ENCODE data around the gene NPLOC4.
"Not testable (repeated sequence)": the region's sequence is repeated elsewhere in the genome, so short reads cannot be mapped to it uniquely, and the experiment has no call there.

NPLOC4 gene

DNA sequence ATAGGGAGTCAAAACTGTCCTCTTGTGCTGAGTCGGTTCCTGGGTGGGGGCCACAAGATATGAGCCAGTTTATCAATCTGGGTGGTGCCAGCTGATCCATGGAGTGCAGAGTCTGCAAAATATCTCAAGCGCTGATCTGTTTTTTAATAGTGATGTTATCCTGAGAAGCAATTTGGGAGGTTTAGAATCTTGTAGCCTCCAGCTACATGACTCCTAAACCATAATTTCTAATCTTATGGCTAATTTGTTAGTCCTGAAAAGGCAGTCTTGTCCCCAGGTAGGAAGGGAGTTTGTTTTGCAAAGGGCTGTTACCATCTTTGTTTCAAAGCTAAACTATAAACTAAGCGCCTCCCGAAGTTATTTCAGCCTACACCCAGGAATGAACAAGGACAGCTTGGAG lies 1.8 kb upstream of the NPLOC4 start:
- no peak for DNase-seq

DNA sequence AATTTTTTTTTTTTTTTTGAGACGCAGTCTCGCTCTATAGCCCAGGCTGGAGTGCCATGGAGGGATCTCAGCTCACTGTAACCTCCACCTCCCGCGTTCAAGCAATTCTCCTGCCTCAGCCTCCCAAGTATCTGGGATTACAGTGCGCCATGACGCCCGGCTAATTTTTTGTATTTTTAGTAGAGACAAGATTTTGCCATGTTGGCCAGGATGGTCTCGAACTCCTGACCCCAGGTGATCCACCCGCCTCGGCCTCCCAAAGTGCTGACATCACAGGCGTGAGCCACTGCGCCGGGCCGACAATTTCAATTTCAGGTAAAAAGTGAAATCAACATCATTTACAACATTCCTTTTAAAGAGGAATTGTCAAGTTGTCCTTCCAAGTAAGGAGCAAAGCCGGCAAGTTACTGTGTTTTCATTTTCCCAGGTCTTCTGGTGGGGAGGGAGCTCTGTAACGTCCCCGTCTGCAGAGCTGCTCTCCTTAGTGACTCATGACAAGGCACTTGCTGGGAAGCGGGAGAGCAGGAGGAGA lies 873 bp downstream of the NPLOC4 start:
- no peak for DNase-seq

DNA sequence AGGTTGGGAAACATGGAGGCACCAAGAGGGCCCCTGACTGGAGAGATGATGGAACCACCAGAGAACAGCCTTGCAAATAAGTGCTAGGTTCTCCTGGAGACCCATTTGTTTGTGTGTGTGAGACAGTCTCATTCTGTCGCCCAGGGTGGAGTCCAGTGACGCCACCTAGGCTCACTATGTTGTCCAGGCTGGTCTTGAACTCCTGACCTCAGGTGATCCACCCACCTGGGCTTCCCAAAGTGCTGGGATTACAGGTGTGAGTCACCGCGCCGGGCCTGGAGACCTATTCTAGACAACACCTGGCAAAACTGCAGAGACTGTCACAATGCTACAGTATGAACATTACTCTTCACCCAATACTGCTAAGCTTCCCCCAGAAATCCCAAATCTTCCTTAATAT lies 1.5 kb downstream of the NPLOC4 start:
- no peak for DNase-seq

DNA sequence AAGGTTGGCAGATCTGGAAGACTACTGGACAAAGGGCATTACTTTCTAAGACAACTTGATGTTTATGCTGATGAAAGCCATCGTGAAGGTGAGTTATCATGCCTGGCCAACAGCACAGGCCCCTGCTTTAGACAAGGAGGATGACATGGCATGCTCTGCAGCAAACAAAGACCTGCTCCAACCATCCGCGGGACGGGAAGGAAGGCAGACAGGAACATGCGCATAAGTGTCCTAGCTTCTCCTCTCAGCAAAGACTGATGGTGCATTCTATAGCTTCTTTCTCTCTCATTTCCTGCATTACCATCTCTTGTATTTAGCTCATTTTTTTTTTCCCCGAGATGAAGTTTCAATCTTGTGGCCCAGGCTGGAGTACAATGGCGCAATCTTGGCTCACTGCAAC lies 5.4 kb downstream of the NPLOC4 start:
- DNase-seq: no peak

DNA sequence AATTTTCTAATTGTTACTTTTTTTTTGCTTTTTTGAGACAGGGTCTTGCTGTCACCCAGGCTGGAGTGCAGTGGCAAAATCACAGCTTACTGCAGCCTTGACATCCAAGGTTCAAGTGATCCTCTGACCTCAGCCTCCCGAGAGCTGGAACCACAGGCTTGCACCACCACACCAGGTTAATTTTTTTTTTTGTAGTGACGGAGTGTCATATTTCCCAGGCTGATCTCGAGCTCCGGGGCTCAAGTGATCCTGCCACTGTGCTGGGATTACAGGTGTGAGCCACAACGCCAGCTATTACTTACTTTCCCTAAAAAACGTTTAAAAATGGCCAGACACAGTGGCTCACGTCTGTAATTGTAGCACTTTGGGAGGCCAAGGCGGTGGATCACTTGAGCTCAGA lies 6.6 kb downstream of the NPLOC4 start:
- DNase-seq: no peak

DNA sequence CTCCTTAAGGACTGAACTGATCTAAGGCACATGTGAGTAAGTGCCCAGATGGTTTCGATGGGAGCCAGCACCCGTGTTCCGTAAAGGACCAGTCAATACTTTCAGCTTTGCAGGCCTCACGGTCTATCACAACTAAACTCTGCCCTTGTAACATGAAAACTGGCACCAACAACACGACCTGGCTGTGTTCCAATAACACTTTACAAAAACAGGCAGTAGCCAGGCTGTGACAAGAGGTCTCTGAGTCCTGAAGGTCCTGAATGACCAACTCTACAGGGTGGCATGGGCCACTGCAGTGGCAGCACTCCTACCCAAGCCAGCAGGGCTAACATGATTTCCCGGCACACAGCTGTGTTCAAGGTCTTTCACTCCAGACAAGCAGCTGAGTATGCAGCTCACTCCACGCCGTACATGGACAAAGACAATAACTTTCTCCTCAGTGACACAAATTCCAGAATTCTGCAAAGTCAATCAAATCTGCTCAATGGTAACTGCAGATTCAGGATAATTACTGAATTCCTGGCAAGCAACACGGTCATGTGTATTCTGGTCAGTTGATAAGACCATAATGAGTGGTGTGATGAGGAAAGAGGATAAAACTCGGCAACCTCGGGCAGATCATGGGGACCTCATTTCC lies 15.3 kb downstream of the NPLOC4 start:
- DNase-seq: no peak

DNA sequence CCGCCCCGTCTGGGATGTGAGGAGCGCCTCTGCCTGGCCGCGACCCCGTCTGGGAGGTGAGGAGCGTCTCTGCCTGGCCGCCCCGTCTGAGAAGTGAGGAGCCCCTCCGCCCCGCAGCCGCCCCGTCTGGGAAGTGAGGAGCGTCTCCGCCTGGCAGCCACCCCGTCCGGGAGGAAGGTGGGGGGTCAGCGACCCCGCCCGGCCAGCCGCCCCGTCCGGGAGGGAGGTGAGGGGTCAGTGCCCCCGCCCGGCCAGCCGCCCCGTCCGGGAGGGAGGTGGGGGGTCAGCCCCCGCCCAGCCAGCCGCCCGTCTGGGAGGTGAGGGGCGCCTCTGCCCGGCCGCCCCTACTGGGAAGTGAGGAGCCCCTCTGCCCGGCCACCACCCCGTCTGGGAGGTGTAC lies 18.6 kb downstream of the NPLOC4 start:
- not testable (repeated sequence) for DNase-seq

DNA sequence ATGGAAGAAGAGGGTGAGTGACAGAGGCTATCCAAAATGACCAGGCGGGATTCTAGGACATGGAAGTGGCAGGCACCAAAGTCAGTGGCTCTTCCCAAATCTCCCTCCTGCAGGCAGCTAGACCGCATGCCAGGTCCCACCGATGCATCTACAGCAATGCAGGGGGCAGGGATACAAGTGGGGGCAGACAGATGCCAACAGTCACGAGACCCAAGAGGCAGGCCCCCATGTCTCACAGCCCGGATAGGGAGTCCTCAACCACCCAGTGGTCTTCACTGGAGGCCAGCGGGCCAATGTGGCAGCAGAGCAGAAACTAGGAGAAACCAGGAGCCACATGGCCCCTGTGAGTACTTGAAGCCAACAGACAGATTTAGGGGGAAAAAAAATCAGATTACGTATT lies 20.0 kb downstream of the NPLOC4 start:
- DNase-seq: no peak

DNA sequence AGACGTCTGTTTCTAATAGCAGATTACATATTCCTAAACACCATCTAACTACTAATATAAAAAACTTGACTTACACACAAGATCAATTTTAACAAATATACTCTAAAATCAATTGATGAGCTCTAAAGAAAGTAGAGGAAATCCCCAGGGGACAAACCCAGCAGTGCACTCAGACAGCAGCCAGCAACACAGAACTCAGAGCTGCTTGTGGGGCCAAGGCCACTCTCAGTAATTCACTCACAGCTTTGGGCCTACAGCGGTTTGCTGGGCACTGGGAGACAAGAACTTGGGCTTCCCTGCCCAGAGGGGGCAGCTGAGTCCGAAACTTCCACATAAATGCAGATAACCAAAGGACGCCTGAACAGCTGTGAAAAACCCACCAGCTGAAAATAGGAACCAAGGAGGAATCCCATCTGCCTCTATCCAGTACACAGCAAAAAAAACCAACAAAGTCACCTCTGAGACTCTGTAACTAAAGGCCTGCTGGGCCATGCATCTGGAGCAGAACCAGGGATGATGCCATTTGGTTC lies 21.4 kb downstream of the NPLOC4 start:
- DNase-seq: no peak

DNA sequence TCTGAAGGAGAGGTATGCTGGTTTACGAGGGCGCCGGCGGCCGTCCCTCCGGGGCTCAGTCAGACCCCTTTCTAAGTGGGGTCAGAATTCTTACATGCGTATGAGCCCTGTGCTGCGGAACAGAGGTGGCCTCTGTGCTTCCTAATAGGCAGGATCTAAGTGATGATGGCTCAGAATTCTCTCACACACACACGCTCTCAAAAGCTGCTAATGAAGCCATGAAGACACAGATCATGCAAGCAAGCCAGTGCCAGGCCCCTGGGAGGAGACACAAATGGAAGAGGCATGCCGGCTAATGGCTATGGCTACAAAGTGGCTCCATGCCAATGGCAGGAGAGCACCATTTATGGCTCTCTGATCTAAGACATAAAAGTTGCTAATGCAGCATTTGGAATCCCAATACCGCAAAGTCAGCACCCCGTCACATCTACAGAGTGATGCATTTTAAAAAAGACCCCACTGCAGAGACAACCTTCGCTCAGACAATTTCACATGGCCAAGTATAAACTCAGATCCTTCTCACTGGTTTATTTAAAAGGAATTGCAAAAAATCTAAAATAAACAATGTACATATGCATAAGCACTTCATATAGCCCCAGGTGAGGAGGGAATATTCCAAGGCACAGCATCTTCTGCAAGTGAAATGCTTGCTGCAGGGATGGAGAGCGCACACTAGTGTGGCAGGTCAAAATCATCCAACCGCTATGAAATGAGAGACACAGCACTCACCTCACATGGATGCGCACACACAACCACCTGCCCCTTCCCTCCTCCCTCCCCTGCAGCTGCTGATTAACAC lies 24.5 kb downstream of the NPLOC4 start:
- no peak for DNase-seq

DNA sequence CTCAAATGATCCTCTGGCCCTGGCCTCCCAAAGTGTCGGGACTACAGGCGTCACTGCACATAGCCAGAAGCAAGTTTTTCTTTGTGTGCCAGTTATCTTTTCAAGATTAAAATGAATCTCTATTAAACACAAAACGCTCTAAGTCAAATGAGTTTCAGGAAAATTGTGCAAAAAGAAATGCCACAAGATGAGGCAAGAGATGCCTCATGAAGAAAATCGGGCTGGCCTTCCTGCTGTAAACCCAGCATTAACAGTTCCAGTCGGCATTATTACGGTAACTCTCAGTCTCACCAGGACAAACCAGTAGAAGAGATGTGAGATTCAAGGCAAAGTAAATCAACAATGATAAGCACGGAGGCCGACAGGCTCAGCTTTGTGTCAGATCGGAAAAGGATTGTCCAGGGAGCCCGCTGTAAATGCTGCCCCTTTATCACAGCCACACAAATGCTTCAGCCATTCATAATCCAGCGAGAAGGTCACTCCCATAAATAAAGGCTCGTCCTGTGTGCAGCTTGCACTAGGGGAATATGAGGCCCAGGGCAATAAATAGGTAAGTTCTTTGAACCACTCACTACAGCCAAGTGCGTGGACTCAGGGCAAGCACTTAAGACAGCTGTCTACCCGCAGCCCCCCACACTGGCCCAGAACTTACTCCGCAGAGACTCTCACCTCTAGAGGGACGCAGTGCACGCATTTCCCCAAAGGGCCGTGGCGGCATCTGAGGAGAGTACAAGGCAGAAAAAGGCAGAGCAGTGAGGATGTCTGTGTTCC lies 27.2 kb downstream of the NPLOC4 start:
- DNase-seq: no peak

DNA sequence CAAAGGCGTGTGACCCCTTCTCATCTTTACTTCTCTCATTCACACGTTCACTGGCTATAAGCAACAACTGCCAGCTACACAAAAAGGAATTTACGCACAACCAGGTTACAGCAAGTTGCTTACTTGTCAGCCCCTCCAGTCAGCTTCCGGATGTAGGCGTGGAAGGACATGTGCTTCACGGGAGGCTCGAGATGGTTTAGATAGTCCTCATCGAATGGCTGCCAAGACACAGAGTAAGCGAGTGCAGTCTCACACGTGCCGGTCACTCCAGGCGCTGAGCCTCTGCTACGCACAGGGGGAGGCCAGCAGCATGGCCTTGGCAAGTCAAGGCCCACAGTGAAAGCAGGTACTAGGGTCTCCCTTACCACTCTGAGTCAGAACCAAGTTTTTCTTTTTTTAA lies 28.3 kb downstream of the NPLOC4 start:
- no peak for DNase-seq

DNA sequence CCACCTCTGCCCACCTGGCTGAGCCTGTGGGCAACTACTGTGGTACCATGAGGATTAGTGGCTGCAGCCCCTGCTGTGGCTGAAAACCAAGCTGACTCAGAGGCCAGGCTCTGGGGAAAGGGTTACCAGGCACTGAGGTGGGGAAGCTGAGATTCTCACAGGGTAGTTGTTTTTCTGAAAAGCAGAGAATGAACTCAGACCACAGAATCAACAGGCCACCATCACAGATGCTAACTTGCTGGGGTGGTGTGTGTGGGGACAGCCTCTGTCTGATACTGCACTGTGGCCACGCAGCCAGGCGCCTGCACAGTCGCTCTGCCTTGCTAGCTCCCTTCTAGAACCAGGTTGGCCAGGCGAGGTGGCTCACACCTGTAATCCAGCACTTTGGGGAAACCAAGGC lies 28.8 kb downstream of the NPLOC4 start:
- DNase-seq: no peak

DNA sequence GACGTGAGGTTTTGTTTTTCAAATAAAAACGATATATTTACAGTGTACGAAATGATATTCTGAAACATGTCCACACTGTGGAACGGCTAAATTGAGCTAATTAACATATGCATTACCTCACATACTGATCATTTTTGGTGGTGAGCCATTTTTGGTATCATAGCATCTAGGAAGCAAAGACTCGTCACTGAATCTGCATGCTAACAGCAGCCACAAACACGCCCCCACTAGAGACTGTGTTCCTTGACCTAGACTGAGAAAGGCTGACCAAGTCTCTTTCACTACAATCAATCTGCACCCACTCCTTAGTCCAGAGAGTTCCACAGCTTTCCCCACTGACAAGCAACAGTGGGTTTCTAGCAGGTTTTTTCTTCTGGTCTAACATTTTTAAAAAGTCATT lies 29.5 kb downstream of the NPLOC4 start:
- DNase-seq: no peak

DNA sequence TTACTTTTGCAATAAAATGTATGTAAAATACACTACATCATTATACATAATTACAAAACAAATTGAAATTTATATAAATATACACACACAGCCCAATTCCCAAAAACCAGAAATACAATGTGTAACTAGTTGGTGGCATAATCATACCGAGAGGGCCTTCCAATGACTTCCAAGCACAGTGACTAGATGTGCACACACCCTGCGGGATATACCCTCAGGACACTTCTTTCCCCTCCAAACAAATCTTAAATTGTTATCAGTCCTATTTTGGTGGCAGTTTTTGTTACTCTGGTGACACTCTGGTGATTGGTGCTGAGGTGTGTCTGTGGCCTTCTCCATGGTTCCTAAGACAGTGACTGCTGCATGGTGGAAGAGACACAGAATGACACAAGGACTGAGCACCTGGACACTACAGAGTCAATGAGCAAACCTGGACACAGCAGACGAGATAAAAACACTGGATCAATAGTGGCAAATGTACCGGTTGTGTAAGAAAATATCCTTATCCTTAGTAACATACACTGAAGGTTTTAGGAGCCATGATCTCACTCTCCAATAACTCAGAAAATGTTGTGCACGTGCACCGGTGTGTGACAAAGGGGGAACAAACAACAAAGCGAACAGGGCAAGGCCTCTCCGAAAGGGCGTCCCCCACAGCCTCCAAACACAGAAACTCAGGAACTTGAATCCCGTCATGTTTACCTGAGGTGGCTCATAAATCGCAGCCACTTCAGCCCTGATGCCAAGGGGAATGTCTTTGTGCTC lies 32.9 kb downstream of the NPLOC4 start:
- DNase-seq: no peak

DNA sequence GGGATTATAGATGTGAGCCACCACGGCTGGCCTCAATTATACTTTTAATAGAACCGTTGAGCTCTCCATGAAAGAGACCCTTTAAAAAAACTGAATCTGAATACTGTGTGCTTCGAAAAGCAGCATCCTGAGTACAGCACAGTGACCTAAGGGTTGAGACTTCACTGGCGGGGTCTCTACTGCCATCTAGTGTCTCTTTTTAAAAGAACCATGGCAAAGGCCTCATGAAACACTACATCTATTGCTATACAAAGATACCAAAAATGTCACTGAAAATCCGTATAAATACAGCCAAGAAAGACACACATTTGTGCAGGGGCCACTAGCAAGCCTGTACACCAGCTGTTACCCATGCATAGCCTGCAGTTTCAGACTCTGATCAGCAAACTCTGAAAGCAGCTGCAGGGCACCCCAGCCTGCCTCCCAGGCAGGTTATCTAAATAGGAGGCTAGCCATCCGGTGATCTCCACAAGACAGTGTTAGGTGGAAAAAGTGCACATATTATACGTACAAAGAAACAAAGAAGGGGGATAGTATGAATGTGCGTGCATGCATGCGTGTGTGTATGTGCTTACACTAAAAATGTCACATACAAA lies 35.3 kb downstream of the NPLOC4 start:
- DNase-seq: peak; percentile 27

DNA sequence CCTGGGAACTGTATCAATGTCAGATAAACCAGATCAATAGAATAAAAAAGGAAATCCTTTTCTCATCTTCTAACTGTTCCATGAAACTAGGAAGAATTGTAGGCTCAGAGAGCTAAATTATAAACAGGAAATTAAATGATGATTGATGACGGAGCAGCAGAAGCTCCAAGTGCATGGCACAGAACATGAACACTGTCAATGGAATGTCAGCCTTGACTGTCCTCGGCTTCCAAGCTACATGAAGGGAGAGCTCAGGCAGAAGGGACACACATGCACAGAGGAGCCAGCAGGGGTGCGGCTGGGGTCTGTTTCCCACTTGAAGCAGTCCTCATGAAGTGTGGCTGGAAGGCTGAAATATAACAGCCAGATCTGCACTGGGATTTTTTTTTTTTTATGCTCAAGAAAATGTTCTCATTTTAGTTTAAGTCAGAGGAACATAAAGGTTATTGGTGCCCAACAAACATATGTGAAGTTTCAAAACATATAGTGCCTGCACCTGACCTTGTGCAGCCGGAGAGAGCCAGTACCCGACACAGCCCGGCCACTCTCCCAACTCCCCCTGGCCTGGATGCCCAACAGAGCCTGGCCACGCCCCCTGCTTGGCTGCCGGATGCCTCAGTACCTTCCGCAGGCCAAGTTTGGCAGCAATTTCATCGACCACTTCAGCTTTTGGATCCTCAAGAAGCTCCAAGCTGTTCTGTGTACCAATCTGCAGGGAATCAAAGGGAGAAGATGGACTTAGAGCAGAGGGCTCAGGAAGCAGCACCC lies 37.0 kb downstream of the NPLOC4 start:
- no peak for DNase-seq

DNA sequence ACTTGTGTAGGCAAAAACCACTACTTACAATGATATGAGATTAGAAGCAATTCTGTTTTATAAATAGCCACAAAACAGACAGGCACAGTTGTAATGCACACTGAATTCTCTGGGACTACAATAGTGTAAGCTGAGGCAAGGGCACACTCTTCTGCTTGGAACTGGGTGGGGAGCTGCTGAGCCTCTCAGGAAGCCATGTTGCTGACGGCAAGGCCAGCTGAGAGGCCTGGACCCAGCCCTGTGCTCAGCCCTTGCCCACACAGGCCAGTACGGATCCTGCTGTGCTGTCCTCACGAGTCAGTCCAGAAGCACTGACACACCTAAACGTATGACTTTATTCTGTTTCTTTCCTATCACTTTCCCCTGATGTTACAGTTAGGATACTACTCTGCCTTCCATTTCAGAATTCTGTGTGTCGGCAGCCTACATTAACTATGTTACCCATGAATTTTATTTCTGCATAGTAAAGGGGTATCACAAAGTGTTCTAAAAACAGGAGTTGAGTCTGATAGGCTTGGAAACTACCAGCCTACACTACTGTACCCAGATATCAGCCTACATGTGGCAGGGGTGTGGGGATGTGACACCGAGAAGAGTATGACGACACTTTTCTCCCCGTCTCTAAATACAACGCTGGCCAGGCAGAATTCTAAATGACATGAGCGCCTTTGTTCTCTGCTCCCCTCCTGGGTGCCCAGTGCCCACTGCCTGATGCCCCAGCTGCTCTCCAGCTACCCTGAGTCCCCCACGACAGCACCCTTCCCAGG lies 43.6 kb downstream of the NPLOC4 start:
- DNase-seq: no peak

DNA sequence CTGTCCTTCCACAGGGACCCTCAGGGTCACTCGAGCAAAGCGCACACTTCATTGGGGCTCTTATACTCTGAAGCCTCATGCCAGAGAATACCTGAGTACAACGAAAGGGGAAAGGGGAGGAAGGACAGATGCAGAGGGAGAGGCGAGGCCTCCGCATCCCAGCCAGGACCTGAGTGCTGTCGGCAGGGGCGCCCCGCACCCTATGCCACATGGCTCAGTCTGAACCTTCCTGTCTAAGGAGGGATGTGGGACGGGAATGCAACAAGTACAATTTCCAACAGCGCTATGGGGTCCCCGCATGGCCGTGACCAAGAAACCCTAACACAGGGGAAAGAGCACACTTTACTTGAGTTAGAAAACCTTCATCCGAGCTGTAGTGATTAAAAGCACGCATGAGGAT lies 44.9 kb downstream of the NPLOC4 start:
- DNase-seq: no peak

DNA sequence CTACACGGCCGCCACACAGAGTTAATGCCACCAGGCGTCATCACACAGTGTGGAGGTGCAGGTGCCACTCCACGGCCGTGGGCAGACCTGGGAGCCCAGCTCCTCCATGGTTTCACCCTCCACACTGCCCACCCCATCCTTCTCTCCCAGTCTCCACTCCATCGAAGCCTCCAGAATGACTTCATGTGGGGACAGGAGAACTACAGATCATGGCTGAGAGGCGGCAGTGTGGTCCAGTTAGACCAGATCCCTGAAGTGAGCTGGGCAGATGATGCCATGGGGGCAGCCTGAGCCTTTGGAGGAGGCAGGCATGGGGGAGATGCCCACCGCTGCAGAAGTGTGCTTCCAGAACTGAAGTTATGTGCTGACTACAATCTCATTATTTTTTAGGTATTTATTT lies 46.8 kb downstream of the NPLOC4 start:
- DNase-seq: no peak
